Measurements from ENCODE around the gene CALB2.
"Not testable (repeated sequence)": the region's sequence is repeated elsewhere in the genome, so short reads cannot be mapped to it uniquely, and the experiment has no call there.

Gene CALB2

GRCh38 chr16:71358464-71358998, at the start of gene CALB2:
Gene CALB2 (plus strand): TSS chr16:71358723. CDS start chr16:71358793, 70 bp downstream.
- Mint-ChIP-seq H3K27me3 (ENCODE audit: low read depth, poor library complexity) (peaks cover 66% of the 10 kb centered on the region), H3K4me1 (peaks cover 5% of the 10 kb centered on the region), H3K27ac (no peak within 1 kb of the TSS), H3K36me3 (ENCODE audit: low read depth) (no peaks in the 10 kb centered on the region), H3K4me3 (peak within 1 kb of the TSS; percentile 70), H3K9me3 (no peaks in the 10 kb centered on the region)
- DNase-seq = peak; percentile 88
- peak; percentile 92 for TF ChIP-seq CTCF (IDR thresholded peaks at IDR 0.05)

- TF ChIP-seq CTCF (IDR thresholded peaks at IDR 0.05) = peak; percentile 75
- Mint-ChIP-seq H3K27me3 (ENCODE audit: low read depth, poor library complexity) (peaks cover 35% of the 10 kb centered on the region), H3K36me3 (ENCODE audit: low read depth) (no peaks in the 10 kb centered on the region), H3K4me3 (no peak overlapping the region), H3K9me3 (no peaks in the 10 kb centered on the region), H3K27ac (no peak overlapping the region), H3K4me1 (peaks cover 7% of the 10 kb centered on the region)
- peak; percentile 61 for DNase-seq
Observed at GRCh38 chr16:71311553-71312158, 46.9 kb upstream of the CALB2 start.

GRCh38 chr16:71313591-71313990, 44.9 kb upstream of the CALB2 start:
- H3K4me3 Mint-ChIP-seq; H3K9me3 Mint-ChIP-seq; H3K4me1 Mint-ChIP-seq; DNase-seq; H3K27ac Mint-ChIP-seq; H3K36me3 Mint-ChIP-seq (ENCODE audit: low read depth): not testable (repeated sequence)
- H3K27me3 Mint-ChIP-seq (ENCODE audit: low read depth, poor library complexity) = peaks cover 39% of the 10 kb centered on the region

GRCh38 chr16:71315269-71315668, 43.3 kb upstream of the CALB2 start:
- H3K36me3 Mint-ChIP-seq (ENCODE audit: low read depth) = no peaks in the 10 kb centered on the region
- H3K27me3 Mint-ChIP-seq (ENCODE audit: low read depth, poor library complexity) = peaks cover 33% of the 10 kb centered on the region
- peaks cover 7% of the 10 kb centered on the region for H3K4me1 Mint-ChIP-seq
- no peaks in the 10 kb centered on the region for H3K9me3 Mint-ChIP-seq
- TF ChIP-seq CTCF (IDR thresholded peaks at IDR 0.05) = no peak
- no peak overlapping the region for H3K4me3 Mint-ChIP-seq
- no peak for DNase-seq
- H3K27ac Mint-ChIP-seq = no peak overlapping the region

GRCh38 chr16:71319999-71320398, 38.5 kb upstream of the CALB2 start:
- no peaks in the 10 kb centered on the region for H3K4me1 Mint-ChIP-seq
- no peaks in the 10 kb centered on the region for H3K9me3 Mint-ChIP-seq
- no peak overlapping the region for H3K4me3 Mint-ChIP-seq
- no peak overlapping the region for H3K27ac Mint-ChIP-seq
- peaks cover 21% of the 10 kb centered on the region for H3K27me3 Mint-ChIP-seq (ENCODE audit: low read depth, poor library complexity)
- no peak for TF ChIP-seq CTCF (IDR thresholded peaks at IDR 0.05)
- no peaks in the 10 kb centered on the region for H3K36me3 Mint-ChIP-seq (ENCODE audit: low read depth)
- DNase-seq = no peak

- Mint-ChIP-seq H3K27me3 (ENCODE audit: low read depth, poor library complexity) (peaks cover 21% of the 10 kb centered on the region), H3K4me1 (no peaks in the 10 kb centered on the region), H3K9me3 (peaks cover 11% of the 10 kb centered on the region), H3K27ac (no peak overlapping the region), H3K36me3 (ENCODE audit: low read depth) (no peaks in the 10 kb centered on the region), H3K4me3 (no peak overlapping the region)
- no peak for DNase-seq
- TF ChIP-seq CTCF (IDR thresholded peaks at IDR 0.05) = no peak
Observed at GRCh38 chr16:71327720-71328119, 30.8 kb upstream of the CALB2 start.

Data from nephron progenitor cell (in vitro differentiated cells).